Fibroblast of skin of left quadriceps (primary cell): ENCODE data around the gene PALLD.

Experiments
- DNase-seq, 2 experiments: peaks; one replicate each; pipeline ENCODE4 v3.0.0-alpha.2; 2013; ENCODE audit warnings: low read depth in 2 of 2

The PALLD gene

DNA sequence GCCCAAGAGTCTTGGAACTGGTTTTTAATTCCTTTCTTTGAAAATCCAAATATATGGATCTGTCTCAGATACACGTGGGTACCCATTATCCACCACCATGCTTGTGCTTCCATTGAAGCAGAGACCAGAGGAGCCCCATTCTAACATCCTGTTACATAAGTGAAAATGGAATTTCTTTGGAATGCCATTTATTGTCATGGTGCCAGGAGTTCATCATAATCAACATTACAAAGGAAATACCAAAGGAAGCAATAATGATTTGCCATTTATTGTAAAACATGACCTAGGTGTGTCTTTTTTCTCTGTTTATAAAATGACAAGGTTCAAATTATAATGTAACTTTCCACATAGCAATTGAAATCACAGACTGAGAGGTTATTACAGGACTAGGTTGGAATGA lies 61.7 kb downstream of the PALLD start:
- DNase-seq, result no peak

DNA sequence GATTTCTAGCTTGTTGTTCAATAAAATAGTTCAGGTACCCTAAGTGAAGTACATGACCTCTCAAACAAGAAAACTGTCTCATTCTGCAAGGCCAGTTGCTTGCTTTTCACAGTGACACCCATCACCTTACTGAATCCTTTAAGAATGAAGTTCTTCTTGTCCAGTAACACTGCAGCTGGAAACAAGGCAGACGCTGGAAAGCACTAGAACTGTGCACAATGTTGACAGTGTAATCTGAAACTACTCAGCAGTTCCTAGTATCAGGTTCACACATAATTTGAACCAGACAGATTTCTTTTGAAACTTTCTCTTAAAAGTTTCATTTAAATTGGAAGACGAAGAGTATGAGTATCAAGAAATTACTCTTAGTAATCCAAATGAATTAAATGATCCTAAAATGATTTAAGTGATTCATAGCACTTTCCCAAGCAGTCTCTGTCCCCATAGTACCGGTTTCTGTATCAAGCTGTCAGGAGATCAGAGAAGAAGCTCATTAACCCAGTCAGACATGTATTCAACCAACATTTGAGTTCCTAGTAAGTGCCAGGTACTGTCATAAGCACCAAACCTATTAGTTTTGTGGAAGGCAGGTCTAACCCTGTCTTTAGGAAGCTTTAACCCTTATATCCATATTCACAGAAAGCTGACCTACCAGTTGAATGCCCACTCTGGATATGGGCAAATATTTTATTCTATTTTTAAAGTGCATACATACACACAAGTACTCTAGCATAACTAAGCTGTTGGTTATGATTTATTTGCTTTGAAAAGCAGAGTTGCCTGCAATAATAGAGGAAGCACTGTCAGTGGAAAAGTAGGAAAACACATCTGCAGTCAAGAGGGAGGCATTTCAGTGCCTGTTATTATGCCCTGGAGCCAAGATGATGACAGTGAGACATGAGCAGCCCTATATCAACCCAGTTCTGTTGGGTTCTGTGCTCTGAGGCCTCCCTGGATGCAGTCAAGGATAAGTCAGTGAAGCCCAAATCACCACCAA lies 63.6 kb downstream of the PALLD start:
- DNase-seq, result peak in 1 of 2 experiments; percentile 29

DNA sequence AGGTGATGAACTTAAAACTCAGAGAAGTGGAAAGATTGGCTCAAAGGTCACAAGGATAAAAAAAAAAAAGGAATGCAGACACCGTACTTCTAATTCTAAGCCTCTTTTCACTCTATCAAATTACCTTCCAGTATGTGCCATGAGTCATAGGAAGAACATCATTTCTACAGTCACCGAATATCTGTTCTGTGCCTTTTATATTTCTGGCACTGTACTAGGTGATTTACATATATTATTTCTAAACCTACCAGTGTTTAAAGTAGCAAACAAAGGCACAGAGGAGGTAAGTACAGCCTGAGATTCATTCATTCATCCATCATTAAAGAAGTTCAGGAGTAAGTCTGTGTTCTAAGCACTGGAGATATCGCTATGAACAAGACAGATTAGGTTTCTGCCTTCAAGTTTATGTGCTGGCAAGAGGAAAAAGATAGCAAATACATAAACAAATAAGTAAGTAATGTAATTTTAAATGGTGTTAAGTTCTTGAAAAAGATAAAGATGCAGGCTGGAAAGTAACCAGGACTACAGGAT lies 65.3 kb downstream of the PALLD start:
- no peak for DNase-seq

DNA sequence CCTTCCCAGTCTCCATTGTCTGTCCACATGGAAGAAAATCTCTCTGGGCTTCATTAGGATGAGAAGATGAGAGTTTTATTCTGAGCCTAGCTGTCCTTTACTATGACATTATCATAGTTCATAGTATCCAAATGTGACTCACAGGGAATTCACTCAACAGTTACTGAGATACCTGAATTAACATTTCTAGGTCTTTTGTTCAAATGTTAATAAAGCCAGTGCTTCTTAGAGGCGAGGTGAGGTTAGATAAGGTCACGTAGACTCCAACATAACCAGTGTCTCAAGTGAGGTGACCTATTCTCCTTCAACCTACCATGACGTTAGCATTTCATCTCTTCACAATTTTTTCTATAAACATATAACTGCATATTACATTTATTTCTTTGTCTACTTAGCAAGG lies 67.2 kb downstream of the PALLD start:
- DNase-seq, result no peak

DNA sequence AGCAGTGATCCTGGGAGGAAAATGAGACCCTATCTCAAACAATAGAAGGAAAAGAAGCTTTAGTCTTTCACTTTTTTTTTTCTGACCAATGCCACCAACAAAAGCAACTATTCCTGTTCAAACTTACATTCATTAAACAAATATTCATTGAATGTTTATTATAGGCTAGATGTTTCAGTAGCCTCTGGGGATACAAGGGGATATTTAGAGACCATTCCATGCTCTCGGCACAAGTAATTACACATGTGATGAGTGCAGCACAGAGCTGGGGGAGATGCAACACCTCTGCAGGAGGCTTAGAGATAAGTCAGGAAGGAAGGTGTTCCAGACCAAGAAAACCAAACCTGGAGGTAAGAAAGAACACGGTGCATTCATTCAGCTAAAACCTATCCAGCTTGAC lies 68.3 kb downstream of the PALLD start:
- DNase-seq, result no peak

DNA sequence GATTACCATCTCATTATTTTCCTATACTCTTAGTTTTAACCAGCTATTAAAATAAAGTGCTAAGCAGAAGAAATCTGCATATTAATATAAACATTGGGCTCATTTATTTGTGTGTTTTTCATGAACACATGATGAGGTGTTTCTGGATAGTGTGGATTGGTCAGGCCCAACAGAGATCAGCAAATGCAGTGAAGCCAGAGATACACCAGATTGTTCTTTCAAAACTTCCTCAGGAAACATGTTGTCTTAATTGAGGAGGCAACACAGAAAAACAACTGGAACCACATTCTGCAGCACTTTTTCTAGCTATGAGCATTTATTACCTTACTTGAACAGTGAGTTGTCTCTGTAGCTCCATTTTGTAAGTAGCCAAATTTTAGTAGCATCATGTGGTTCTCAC lies 69.9 kb downstream of the PALLD start:
- DNase-seq, result no peak

DNA sequence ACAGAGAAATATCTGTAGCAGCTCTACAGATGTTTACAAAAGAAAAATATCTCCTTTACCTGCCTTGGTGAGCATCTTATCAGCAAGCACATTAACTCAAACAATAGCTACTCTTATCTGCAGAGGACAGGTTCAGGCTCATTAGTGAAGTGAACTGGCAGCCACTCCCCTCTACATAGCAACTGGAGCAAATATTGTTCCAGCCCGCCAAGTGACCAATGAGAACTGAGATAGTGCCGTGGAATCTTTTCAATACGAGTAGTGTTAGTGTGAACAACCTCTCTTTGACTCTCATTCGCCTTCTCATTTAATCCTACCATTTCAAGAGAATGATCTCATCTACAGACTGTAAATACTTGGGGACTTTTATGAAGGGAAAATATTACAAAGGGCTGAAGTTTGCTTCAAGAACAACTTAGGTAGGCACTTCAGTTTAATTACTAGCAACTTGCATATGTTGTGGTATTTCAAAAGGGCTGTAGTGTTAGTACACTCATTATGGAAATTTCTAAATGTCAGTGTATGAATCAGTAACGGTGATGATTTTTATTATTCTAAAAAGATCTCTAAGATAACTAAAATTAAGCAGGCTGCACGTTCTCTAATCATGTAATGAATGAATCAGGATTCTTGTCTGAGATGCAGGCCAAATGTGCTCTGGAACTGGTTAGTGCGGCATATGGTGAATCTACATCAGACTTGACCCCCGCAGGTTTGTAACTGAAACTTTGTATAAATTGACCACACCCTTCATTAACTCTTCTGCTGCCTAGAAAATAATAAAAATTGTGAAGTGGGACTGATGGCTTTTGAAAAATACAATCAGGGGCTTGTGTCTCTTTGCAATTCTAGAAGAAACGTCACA lies 72.4 kb downstream of the PALLD start:
- no peak for DNase-seq

DNA sequence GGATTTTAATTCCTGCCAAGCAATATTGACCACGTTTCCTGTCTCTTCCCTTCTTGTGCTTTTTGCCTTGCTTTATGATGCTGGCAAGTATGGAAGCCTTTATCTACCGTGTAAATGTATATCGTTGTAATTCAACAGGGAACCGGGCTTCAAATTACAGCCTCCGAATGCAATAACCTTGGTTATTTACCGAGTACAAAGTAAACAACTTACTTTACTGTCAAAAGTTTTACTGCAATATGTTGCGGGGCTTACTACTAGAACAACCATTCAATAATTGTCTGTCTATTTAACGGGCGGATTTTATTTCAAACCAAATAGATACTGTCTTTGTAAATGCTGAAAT lies 73.1 kb downstream of the PALLD start:
- no peak for DNase-seq

DNA sequence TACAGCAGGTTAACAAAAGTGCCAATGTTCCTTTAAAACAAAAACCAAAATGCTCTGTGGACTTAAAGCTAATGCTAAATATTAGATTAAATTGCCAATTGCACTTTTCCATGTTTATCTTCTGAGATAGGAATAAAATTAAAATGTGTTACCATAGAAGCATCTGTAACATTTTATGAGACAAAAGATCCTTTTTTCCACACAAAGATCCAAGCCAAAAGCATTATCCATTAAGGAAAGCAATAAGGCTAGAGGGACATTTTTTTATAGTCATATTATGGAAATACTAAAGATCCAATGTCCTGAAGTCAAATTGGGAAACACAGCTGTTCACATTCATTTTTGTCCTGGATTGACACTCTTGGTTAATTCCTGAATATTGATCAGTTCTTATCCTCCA lies 73.6 kb downstream of the PALLD start:
- DNase-seq, result no peak

DNA sequence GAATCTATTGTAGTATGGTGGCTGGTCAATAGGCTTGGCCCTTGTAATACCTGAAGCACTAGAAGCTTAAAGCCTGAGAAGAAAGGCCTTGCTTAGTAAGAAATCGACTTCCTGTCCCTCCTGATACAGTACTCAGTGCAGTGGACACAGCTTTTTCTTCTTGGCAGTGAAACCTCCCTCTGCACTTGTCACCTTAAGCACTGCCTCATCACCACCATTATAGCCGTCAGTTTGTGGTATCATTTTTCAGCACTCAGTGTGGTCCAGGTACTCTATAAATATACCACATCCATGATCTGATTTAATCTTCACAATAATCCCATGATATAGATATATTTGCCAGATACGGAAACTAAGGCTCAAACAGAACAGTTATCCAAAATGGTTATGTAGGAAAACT lies 75.2 kb downstream of the PALLD start:
- no peak for DNase-seq

DNA sequence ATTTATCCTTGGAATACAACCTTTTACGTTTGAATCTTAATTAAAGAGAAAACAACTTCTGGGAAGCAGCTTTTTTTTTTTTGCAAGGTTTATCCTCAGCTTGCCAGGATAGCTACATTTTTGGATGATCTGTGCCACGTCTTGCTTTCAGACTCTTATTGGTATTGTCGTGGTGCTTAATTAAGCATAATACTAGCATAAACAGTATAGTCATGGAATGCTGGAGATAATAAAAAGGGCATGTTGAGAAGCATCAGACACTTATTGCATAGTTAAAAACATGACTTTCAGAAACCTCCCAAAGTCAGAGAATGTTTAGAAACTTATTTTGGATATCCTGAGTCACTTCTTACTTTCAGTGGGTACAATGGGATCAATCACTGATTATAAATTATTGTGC lies 77.0 kb downstream of the PALLD start:
- no peak for DNase-seq

DNA sequence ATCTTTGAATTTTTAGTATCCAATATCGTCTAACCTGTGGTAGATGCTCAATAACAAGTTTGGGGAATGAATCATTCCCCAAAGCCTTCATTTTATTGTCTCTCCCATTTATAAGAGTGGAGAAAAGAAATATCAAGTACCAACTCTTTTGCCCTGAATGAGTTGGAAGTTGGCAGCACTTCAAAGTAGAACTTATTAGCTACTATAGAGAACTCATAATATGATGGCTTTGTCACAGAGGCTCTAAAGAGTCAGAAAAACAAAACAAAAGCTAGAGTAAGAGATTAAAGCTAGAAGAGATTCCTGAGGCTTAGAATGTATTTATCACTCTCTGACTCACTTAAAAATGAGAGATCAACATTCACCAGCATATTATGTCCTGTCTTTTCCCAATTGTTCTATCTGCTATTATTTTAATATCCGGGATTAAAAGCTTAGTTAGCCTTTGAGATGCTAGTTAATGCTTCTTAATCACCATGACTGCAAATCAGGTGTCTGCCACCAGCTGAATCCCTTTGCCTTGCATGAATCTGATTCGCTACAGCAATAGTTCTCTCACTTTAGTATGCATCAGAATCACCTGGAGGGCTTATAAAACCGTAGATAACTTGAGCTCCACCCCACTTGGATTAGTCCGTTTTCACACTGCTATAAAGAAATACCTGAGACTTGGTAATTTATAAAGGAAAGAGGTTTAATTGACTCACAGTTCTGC lies 77.9 kb downstream of the PALLD start:
- DNase-seq, result no peak

DNA sequence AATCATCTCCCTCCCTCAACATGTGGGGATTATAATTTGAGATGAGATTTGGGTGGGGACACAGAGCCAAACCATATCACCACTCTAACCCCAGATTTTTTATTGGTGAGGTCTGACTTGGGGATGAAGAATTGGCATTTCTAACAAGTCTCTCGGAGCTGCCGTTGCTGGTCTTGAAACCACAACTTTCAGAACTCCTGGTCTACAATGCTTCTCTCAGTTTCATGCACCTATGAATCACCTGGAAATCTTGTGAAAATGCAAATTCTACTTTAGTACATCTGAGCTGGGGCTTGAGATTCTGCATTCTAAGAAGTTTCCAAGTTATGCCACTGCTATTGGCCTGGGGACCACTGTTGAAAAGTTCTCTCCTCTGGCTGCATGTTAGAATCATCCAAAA lies 78.6 kb downstream of the PALLD start:
- DNase-seq, result no peak

DNA sequence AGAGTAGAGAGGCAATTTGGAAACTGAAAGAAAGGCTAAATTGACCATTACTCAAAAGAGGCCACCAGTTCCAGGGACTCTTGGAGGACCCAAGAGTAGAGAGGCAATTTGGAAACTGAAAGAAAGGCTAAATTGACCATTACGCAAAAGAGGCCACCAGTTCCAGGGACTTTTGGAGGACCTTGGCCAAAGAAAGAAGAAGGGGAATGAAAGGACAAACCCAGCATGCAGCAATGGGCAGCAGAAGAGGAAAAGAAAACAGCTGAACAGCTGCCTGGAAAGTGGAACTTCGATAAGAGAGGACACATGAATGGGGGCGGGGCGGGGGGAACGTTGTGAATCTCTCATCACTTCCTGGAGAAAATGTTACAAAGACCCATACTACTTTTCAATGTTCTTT lies 80.8 kb downstream of the PALLD start:
- DNase-seq, result no peak

DNA sequence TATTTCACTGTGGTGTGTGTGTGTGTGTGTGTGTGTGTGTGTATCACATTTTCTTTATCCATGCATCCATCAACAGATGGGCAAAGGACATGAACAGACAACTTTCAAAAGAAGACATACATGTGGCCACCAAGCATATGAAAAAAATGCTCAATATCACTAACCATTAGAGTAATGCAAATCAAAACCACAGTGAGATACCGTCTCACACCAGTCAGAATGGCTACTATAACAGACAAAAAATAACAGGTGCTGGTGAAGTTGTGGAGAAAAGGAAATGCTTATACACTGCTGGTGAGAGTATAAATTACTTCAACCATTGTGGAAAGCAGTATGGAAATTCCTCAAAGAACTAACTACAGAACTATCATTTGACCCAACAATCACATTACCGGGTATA lies 83.4 kb downstream of the PALLD start:
- DNase-seq, result no peak

DNA sequence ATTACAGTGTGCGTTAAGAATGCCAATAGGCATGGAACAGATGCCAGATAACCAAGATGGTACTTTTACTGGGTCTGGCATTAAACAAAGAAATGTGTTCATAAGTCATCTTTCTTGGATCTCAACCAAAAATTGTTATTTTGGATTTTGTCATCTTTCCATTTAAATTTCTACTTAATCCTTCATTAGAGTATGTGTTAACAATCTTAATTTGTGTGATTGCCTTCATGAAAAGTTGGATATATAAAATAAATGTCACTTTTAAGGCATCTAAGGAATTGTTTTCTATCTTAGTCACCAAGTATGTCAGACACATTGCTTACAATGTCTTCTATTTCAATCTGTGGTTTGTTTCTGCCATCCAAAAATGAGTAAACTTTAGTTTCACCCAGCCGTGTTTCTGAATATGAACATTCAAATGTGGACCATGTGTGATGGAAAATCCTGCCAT lies 87.5 kb downstream of the PALLD start:
- DNase-seq, result peak; percentile 62

DNA sequence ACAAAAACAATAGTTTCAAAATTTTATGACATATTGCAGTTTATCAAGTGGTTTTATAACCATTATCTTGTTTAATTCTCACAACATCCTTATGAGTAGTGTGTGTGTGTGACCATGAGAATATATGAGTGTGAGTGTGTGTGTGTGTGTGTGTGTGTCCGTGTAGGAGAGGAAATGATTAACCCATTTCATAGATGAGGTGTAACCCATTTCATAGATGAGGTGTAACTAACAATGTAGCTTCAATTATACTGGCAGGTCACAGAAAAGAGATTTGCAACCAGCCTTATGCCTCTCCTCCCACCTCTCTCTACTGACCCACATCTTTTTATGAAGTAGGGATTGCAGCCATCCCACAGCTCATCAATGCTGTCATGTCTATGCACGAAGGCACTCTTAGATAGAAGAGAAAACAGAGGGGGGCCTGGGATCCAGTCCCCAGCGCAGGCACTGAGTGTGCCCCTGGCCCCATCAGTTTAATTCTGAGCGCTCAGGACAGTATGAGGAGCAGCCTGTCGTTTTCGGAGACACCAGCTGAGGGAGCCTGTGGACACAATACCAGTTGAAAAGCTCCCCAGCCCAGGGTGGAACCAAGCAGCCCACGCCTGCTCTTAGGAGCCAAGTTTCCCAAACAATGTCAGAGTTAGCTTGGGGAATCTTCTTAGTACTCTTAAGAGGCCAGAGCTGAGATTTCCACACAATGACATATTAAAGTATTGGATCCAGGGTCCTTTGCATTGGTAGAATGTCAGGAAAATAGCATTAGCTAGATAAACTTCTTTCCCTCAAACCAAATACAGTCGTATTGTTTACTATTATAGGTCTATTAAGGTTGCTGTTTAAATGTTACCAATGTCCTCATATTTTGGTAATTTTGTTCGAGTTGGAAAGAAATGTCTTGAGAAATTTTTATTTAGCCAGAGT lies 88.6 kb downstream of the PALLD start:
- peak in 1 of 2 experiments; percentile 61 for DNase-seq

DNA sequence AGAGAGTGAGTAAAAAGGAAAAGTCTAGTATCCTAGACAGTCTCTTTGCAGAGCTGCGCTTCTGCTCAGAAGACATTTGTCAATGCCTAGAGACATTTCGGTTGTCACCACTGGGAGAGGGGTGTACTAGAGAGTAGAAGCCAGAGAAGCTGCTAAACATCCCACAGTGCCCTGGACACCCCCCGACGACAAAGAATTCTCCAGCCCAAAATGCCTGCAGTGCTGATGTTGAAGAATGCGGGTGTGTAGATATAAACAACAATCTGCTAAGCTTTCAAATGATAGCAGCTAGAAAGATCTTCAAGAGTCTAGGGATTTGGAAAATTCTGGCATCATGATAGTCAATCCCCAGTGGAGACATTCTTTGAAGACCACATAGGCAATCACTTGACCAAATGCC lies 90.1 kb downstream of the PALLD start:
- DNase-seq, result no peak

DNA sequence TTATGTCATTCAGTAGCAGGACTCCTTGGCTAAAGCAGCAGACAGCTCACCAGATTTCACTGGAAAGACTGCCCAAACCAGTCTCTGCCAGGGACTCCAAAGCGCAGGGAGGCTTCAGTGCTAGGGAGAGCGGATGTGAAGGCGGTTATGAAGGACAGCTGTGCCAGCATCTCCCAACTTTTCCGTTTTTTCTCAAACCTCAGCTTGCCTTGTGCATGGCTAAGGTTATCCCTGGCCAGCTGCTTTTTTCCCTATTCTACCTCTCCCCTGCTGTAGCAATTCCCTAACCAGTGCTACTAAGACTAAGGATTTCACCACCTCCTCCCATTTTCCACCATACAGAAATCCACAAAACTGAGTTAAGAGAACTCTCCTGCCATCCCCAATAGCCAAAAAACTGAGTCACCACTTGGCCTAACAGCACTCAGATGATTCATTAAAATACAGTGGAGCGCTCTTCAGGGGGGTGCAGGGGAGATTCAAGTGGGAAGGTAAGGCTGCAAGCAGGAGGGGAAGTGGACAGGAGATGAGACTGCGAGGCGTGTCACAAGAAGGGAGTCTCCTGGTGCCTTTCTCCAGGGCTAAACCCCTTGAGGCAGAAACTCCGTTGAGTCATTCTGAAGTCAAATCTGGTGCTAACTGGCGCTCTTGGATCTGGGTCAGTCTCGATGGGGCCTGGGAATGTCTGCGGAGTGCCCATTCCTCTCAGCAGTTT lies 90.7 kb downstream of the PALLD start:
- DNase-seq, result peak; percentile 59 to 64

DNA sequence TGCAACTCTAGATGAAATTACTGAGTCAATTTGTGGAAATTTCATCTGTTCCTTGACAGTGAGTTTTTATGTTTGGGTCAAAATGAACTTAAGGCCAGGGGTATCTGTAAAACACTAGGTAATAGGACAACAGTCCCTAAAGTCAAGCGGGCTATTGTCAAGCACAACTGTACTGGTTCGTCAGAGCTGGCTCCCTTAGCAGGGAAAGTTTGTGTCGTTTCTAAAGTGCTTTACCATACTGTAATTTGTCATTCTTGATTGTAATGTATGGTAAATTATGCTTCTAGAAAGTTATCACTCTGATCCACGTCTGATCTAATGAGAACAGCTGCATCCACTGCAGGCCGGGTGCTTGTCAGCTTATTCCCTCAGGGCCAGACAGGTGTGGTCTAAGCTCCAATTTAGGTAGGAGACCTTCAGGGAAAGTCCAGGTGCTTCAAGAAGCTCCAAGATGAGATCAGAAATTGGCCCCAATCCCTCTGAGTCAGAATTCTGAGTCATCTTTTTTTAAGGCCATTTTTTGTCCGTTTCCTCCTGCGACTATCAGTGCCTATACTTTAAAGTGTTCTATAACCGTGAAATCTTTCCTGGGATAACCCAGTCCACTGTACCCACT lies 92.2 kb downstream of the PALLD start:
- no peak for DNase-seq
